ENCODE results near the gene CCNG2. TPM values are rescaled to one million over a fixed set of nuclear protein-coding genes. Genes with fewer than 3 reads are reported as not detected.

CCNG2 gene
- total and polyA plus RNA-seq, 9 of the 15 experiments (the other 6 are each of a cell fraction or from before 2014, with no cell fraction given) = 0.49 to 6.6 (median 2.9) TPM

- no peak overlapping the region for H3K27ac ChIP-seq (ENCODE audit: extremely low read depth, low read depth, low read length)
- no peaks in the 10 kb centered on the region for H3K9me1 ChIP-seq (ENCODE audit: control insufficient read depth, insufficient read depth, low read length)
- POLR2A ChIA-PET = no interaction called here
- DNase-seq (ENCODE audit: extremely low read depth in 1 of 4, low spot score in 3 of 4) = no peak
- H3K4me2 ChIP-seq (ENCODE audit: insufficient read depth, low read length) = no peak overlapping the region
- no TSS peak for BruUV-seq (replicated peaks)
- CTCF ChIA-PET (ENCODE audit: low intra/inter-chr PET ratio) = no interaction called here
- H4K20me1 ChIP-seq (replicated peaks; ENCODE audit: control insufficient read depth, insufficient read depth, low read length) = no peaks in the 10 kb centered on the region
- H3K4me3 ChIP-seq = no peak overlapping the region
- H3K36me3 ChIP-seq (ENCODE audit: control insufficient read depth, insufficient read depth, low read length) = no peaks in the 10 kb centered on the region
- H3K4me1 ChIP-seq (replicated peaks in 1 of 2; ENCODE audit: control insufficient read depth in 2 of 2, insufficient read depth in 2 of 2, low read length in 2 of 2) = no peaks in the 10 kb centered on the region; a peak in 1 of 5 replicates
- no peak for FAIRE-seq
- WGBS (ENCODE audit: insufficient coverage, low coverage, missing lambda C conversion rate) = 10% methylated on average over 3 of the region's 3 CpGs
- no peak for ATAC-seq
- in situ Hi-C loops (cut with MboI) = no loop called here
- H2AFZ ChIP-seq (ENCODE audit: low read depth, low read length) = no peak overlapping the region
- peaks cover 6 to 20% of the 10 kb centered on the region in 2 experiments; a peak in 4 of 5 replicates for H3K27me3 ChIP-seq (ENCODE audit: control insufficient read depth in 2 of 2, insufficient read depth in 2 of 2, low read length in 2 of 2)
- H3K79me2 ChIP-seq (ENCODE audit: control insufficient read depth, insufficient read depth, low read length) = no peaks in the 10 kb centered on the region
- no peak overlapping the region for H3K9ac ChIP-seq (ENCODE audit: insufficient read depth in 1 of 2, low read depth in 2 of 2, low read length in 2 of 2)
- no peaks in the 10 kb centered on the region for H3K9me3 ChIP-seq (replicated peaks; ENCODE audit: control insufficient read depth, insufficient read depth, low read depth, low read length)
- intact Hi-C loops (cut with micrococcal nuclease) = no loop called here
- TF ChIP-seq CTCFL (IDR thresholded peaks at IDR 0.05; ENCODE audit: borderline replicate concordance, insufficient read depth, low read depth, low read length, poor library complexity, severe bottlenecking) (no peak), CBX2 (IDR thresholded peaks at IDR 0.05; ENCODE audit: insufficient read depth, low read length, poor library complexity, severe bottlenecking) (no peak), KLF16 (IDR thresholded peaks at IDR 0.05) (no peak), THRA (IDR thresholded peaks at IDR 0.05) (no peak), HSF4 (CRISPR knock-in tag; IDR thresholded peaks at IDR 0.05; ENCODE audit: borderline replicate concordance) (no peak), RBM22 (IDR thresholded peaks at IDR 0.05; ENCODE audit: low read depth, low read length, poor library complexity, severe bottlenecking) (no peak), SAP30 (IDR thresholded peaks at IDR 0.05; ENCODE audit: borderline replicate concordance, insufficient read depth, low read depth, low read length, poor library complexity, severe bottlenecking) (no peak), CREB5 (CRISPR knock-in tag; IDR thresholded peaks at IDR 0.05) (no peak), ZNF436 (CRISPR knock-in tag; IDR thresholded peaks at IDR 0.05) (no peak), ATF1 (CRISPR knock-in tag; IDR thresholded peaks at IDR 0.05) (no peak), ATF1 (tag; IDR thresholded peaks at IDR 0.05) (no peak), CHAMP1 (IDR thresholded peaks at IDR 0.05) (no peak), ZNF311 (CRISPR knock-in tag; IDR thresholded peaks at IDR 0.05) (no peak), ELK3 (CRISPR knock-in tag; IDR thresholded peaks at IDR 0.05) (no peak)
These were observed 12.5 kb downstream of the CCNG2 start for GRCh38 chr4:77169481-77169880.
